Osteoblast (primary cell): Measurements from ENCODE around the gene GM2A. TPM values are rescaled to one million over a fixed set of nuclear protein-coding genes. Genes with fewer than 3 reads are reported as not detected.

ENCODE experiments used
- DNase-seq: peaks from one replicate; pipeline ENCODE4 v3.0.0; 2011; ENCODE audit warnings: low spot score, mixed read lengths; ENCODE audit not compliant: insufficient read length; ENCODE audit errors: missing footprints
- H2AFZ ChIP-seq: 2 replicates; pipeline ENCODE4 v1.6.0; 2011; ENCODE audit warnings: mild to moderate bottlenecking, low read length
- H3K27ac ChIP-seq: 2 replicates; pipeline ENCODE4 v1.5.1; 2011; ENCODE audit warnings: mild to moderate bottlenecking, low read depth, low read length, moderate library complexity
- H3K27me3 ChIP-seq: 2 replicates; pipeline ENCODE4 v1.6.0; 2012; ENCODE audit warnings: mild to moderate bottlenecking, control low read depth, inconsistent platforms, low read length, moderate library complexity; ENCODE audit not compliant: insufficient read depth
- H3K36me3 ChIP-seq: 2 replicates; pipeline ENCODE4 v1.5.1; 2011; ENCODE audit warnings: mild to moderate bottlenecking, low read length, control low read depth, moderate library complexity; ENCODE audit not compliant: insufficient read depth
- H3K4me1 ChIP-seq: 2 replicates; pipeline ENCODE4 v1.5.1; 2011; ENCODE audit warnings: mild to moderate bottlenecking, low read length, control low read depth, moderate library complexity; ENCODE audit not compliant: insufficient read depth
- H3K4me2 ChIP-seq: 2 replicates; pipeline ENCODE4 v1.6.0; 2011; ENCODE audit warnings: mild to moderate bottlenecking, low read length; ENCODE audit not compliant: insufficient read depth
- H3K4me3 ChIP-seq: fragments of 200-600 bp; sonication (generic); 3 replicates; pipeline ENCODE4 v1.5.1; 2012; ENCODE audit warnings: mild to moderate bottlenecking, low read length, inconsistent platforms; ENCODE audit not compliant: insufficient read depth
- H3K79me2 ChIP-seq: 2 replicates; pipeline ENCODE4 v1.6.0; 2012; ENCODE audit warnings: mild to moderate bottlenecking, low read length, control low read depth, inconsistent platforms; ENCODE audit not compliant: insufficient read depth
- H3K9me3 ChIP-seq: 2 replicates; pipeline ENCODE4 v1.5.1; 2011; ENCODE audit warnings: low read depth, low read length, control low read depth
- H4K20me1 ChIP-seq: 2 replicates; pipeline ENCODE4 v1.6.0; 2012; ENCODE audit warnings: mild to moderate bottlenecking, low read length, control low read depth; ENCODE audit not compliant: insufficient read depth
- CTCF ChIP-seq: IDR thresholded peaks from 2 replicates; pipeline ENCODE4 v1.5.1; 2011; ENCODE audit warnings: mild to moderate bottlenecking, low read depth, low read length, moderate library complexity; ENCODE audit errors: extremely low read depth
- total RNA-seq: library from RNA; depleted of rRNA; stranded (reverse); fragments of >200 nt; gene quantifications from 2 replicates; pipeline ENCODE4 v1.2.3, GENCODE V29; 2012

The GM2A gene
- total RNA-seq, 1 donor = 35.5 TPM

- Histone ChIP-seq H2AFZ (no peak overlapping the region), H3K27ac (no peak overlapping the region), H3K79me2 (no peaks in the 10 kb centered on the region), H3K4me1 (no peaks in the 10 kb centered on the region), H3K27me3 (no peaks in the 10 kb centered on the region), H3K4me3 (no peak overlapping the region), H4K20me1 (no peaks in the 10 kb centered on the region), H3K36me3 (no peaks in the 10 kb centered on the region), H3K4me2 (no peak overlapping the region), H3K9me3 (no peaks in the 10 kb centered on the region)
- DNase-seq = no peak
- no peak for TF ChIP-seq CTCF
Observed at GRCh38 chr5:151293624-151294023, 40.6 kb downstream of the GM2A start.

GRCh38 chr5:151295138-151295537, 42.2 kb downstream of the GM2A start:
- TF ChIP-seq CTCF = no peak
- Histone ChIP-seq H4K20me1 (no peaks in the 10 kb centered on the region), H3K79me2 (no peaks in the 10 kb centered on the region), H3K27me3 (no peaks in the 10 kb centered on the region), H3K9me3 (no peaks in the 10 kb centered on the region), H2AFZ (no peak overlapping the region), H3K27ac (no peak overlapping the region), H3K36me3 (no peaks in the 10 kb centered on the region), H3K4me2 (no peak overlapping the region), H3K4me1 (no peaks in the 10 kb centered on the region), H3K4me3 (no peak overlapping the region)
- no peak for DNase-seq

- Histone ChIP-seq H3K36me3 (no peaks in the 10 kb centered on the region), H2AFZ (no peak overlapping the region), H3K4me3 (no peak overlapping the region), H3K27me3 (no peaks in the 10 kb centered on the region), H4K20me1 (no peaks in the 10 kb centered on the region), H3K79me2 (no peaks in the 10 kb centered on the region), H3K9me3 (no peaks in the 10 kb centered on the region), H3K27ac (no peak overlapping the region), H3K4me2 (no peak overlapping the region), H3K4me1 (no peaks in the 10 kb centered on the region)
- TF ChIP-seq CTCF = no peak
- no peak for DNase-seq
Observed at GRCh38 chr5:151295791-151296477, 42.9 kb downstream of the GM2A start.

- no peak for DNase-seq
Observed at GRCh38 chr5:151296478-151296830, 43.5 kb downstream of the GM2A start.

More at GRCh38 chr5:151296478-151296830, 43.5 kb downstream of the GM2A start:
- Histone ChIP-seq H3K36me3 (no peaks in the 10 kb centered on the region), H3K4me1 (no peaks in the 10 kb centered on the region), H3K79me2 (no peaks in the 10 kb centered on the region), H4K20me1 (no peaks in the 10 kb centered on the region), H3K9me3 (no peaks in the 10 kb centered on the region), H3K27me3 (no peaks in the 10 kb centered on the region), H2AFZ (no peak overlapping the region), H3K27ac (no peak overlapping the region), H3K4me3 (no peak overlapping the region), H3K4me2 (no peak overlapping the region)
- TF ChIP-seq CTCF = no peak
